ENCODE measurements around the gene KIF26A.

Gene KIF26A

DNA sequence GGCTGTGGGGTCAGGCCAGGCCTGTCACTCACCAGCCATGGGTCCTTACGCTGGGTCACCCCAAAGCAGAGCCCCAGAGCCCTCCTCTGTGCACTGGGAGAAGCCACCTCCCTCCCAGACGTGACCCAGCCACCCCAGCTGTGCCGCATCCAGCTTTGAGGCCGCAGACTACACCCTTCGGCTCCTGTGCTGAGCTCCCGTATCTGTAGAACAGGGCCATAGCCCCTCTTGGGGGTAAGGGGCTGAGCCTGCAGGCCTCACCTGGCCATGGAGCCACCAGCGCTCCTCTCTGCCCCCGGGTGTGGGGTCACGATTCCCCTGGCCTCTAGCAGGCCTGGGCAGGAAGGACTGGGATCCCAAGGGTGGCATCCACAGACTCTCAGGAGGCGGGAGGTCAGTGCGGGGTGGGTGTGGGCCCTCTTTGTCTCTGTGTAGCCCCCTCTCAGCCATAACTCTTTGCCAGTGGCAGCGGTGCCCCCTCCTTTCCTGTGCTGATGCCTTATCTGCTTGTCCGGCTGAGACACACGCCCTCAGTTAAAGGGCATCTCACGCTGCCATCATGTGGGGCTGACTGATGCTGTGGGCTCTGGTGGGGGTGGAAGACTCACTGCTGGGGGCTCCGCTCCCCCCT, 36.6 kb upstream of the KIF26A start:
- H4K20me1 ChIP-seq (ENCODE audit: insufficient read depth, low read length), result no peaks in the 10 kb centered on the region
- H3K79me2 ChIP-seq (ENCODE audit: low read length), result no peaks in the 10 kb centered on the region
- no peak overlapping the region for H3K9ac ChIP-seq (ENCODE audit: low read length)
- no peaks in the 10 kb centered on the region for H3K4me1 ChIP-seq (ENCODE audit: low read length)
- no peak overlapping the region for H3K4me2 ChIP-seq (ENCODE audit: low read length)
- H2AFZ ChIP-seq (ENCODE audit: low read depth, low read length), result no peak overlapping the region
- no peaks in the 10 kb centered on the region for H3K27me3 ChIP-seq (ENCODE audit: low read depth, low read length)
- H3K36me3 ChIP-seq (replicated peaks; ENCODE audit: low read depth, low read length), result no peaks in the 10 kb centered on the region
- H3K9me3 ChIP-seq (ENCODE audit: insufficient read depth, low read length), result no peaks in the 10 kb centered on the region
- H3K4me3 ChIP-seq (ENCODE audit: low read length), result no peak overlapping the region
- TF ChIP-seq, protein P1, sequence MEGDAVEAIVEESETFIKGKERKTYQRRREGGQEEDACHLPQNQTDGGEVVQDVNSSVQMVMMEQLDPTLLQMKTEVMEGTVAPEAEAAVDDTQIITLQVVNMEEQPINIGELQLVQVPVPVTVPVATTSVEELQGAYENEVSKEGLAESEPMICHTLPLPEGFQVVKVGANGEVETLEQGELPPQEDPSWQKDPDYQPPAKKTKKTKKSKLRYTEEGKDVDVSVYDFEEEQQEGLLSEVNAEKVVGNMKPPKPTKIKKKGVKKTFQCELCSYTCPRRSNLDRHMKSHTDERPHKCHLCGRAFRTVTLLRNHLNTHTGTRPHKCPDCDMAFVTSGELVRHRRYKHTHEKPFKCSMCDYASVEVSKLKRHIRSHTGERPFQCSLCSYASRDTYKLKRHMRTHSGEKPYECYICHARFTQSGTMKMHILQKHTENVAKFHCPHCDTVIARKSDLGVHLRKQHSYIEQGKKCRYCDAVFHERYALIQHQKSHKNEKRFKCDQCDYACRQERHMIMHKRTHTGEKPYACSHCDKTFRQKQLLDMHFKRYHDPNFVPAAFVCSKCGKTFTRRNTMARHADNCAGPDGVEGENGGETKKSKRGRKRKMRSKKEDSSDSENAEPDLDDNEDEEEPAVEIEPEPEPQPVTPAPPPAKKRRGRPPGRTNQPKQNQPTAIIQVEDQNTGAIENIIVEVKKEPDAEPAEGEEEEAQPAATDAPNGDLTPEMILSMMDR (IDR thresholded peaks at IDR 0.05; ENCODE audit: low read depth, low read length), result no peak
- no peak for TF ChIP-seq EZH2phosphoT487 (IDR thresholded peaks at IDR 0.05; ENCODE audit: low read depth)
- H3K27ac ChIP-seq (ENCODE audit: low read length), result no peak overlapping the region

DNA sequence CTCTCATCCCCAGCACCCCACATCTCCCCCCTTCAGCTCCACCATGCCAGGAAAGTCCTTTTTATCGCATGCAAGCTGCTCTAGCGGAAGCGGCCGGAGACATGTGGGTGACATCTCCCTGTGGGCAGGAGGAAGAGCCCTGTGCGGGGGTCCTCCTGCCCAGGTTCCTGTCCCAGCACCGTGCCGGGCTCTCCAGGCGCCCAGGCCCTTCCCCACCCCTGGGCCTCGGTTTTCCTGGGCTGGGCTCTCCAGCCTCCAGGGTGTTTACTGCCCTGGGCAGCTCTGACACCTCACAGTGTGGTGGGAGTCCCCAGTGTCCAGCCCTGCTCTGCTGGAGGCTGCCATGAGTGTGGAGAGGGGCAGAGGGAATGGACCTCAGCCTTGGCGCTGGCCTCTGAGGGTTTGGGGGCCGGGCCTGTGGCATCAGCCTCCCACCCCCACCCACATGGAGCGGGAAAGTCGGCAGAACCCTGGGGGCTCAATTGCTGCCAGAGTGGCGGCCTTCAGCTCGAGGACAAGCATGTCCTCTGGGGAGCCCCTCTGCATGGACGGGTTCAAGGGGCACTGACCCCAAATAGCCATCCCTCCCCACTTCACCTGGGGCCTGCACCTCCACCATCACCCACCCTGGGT, 36.0 kb upstream of the KIF26A start:
- TF ChIP-seq, protein P1 (IDR thresholded peaks at IDR 0.05; ENCODE audit: low read depth, low read length), result no peak
- no peak for TF ChIP-seq EZH2phosphoT487 (IDR thresholded peaks at IDR 0.05; ENCODE audit: low read depth)
- Histone ChIP-seq H3K4me1 (ENCODE audit: low read length) (no peaks in the 10 kb centered on the region), H4K20me1 (ENCODE audit: insufficient read depth, low read length) (no peaks in the 10 kb centered on the region), H3K79me2 (ENCODE audit: low read length) (no peaks in the 10 kb centered on the region), H3K27ac (ENCODE audit: low read length) (no peak overlapping the region), H3K4me3 (ENCODE audit: low read length) (no peak overlapping the region), H3K36me3 (replicated peaks; ENCODE audit: low read depth, low read length) (no peaks in the 10 kb centered on the region), H2AFZ (ENCODE audit: low read depth, low read length) (no peak overlapping the region), H3K9me3 (ENCODE audit: insufficient read depth, low read length) (no peaks in the 10 kb centered on the region), H3K27me3 (ENCODE audit: low read depth, low read length) (no peaks in the 10 kb centered on the region), H3K4me2 (ENCODE audit: low read length) (no peak overlapping the region), H3K9ac (ENCODE audit: low read length) (no peak overlapping the region)

DNA sequence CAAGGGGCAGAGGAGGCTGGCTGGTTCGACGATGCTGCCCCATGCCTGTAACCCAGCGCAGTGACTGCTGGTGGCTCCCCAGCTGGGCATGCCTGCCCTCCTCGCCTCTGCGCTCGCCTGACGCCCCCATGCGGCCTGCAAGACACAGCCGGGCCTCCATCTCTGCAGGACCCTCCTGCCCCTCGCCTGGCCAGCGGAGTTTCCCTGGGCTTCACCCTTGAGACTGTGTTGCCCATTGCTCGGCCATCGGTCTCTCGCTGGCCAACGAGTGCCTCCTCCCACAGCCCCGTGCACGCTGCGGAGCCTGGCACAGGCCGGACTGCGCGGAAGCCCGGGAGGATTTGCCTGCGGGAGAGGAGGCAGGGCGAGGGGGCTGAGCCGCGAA, 35.3 kb upstream of the KIF26A start:
- Histone ChIP-seq H3K27ac (ENCODE audit: low read length) (no peak overlapping the region), H3K4me3 (ENCODE audit: low read length) (no peak overlapping the region), H3K79me2 (ENCODE audit: low read length) (no peaks in the 10 kb centered on the region), H4K20me1 (ENCODE audit: insufficient read depth, low read length) (no peaks in the 10 kb centered on the region), H2AFZ (ENCODE audit: low read depth, low read length) (no peak overlapping the region), H3K36me3 (replicated peaks; ENCODE audit: low read depth, low read length) (no peaks in the 10 kb centered on the region), H3K4me2 (ENCODE audit: low read length) (no peak overlapping the region), H3K27me3 (ENCODE audit: low read depth, low read length) (no peaks in the 10 kb centered on the region), H3K9ac (ENCODE audit: low read length) (no peak overlapping the region), H3K9me3 (ENCODE audit: insufficient read depth, low read length) (no peaks in the 10 kb centered on the region), H3K4me1 (ENCODE audit: low read length) (no peaks in the 10 kb centered on the region)
- TF ChIP-seq EZH2phosphoT487 (IDR thresholded peaks at IDR 0.05; ENCODE audit: low read depth), result no peak
- TF ChIP-seq, protein P1 (IDR thresholded peaks at IDR 0.05; ENCODE audit: low read depth, low read length), result no peak

DNA sequence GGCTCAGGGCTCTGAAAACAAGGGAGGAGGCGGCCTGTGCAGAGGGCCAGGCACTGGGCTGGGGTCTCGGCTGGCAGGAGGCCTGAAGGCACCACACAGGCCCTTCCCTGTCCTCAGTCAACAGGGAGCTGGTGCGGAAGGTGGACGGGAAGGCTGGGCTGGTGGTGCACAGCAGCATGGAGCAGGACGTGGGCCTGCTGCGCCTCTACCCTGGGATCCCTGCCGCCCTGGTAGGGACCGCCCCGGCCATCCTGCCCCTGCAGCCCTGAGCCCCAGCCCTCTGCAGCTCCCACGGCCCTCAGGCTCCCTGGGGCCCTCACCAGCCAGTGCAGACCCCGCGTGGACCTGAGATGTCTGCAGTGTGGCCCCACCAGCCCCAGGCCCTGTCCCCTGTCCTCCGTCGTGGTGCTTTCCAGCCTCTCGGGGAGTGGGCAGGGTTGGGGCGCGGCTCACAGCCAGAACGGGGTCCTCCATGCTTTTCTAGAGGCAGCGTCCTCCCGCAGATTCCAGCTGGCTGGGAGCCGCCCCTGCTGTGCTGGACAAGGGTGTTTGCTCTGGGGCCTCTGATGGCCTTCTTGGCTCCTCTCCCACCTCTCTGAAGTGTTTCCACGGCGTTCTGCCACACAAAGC, 34.8 kb upstream of the KIF26A start:
- Histone ChIP-seq H2AFZ (ENCODE audit: low read depth, low read length) (no peak overlapping the region), H3K27ac (ENCODE audit: low read length) (no peak overlapping the region), H3K9ac (ENCODE audit: low read length) (no peak overlapping the region), H3K36me3 (replicated peaks; ENCODE audit: low read depth, low read length) (no peaks in the 10 kb centered on the region), H3K4me3 (ENCODE audit: low read length) (no peak overlapping the region), H3K79me2 (ENCODE audit: low read length) (no peaks in the 10 kb centered on the region), H3K27me3 (ENCODE audit: low read depth, low read length) (no peaks in the 10 kb centered on the region), H3K4me1 (ENCODE audit: low read length) (no peaks in the 10 kb centered on the region), H4K20me1 (ENCODE audit: insufficient read depth, low read length) (no peaks in the 10 kb centered on the region), H3K4me2 (ENCODE audit: low read length) (no peak overlapping the region), H3K9me3 (ENCODE audit: insufficient read depth, low read length) (no peaks in the 10 kb centered on the region)
- TF ChIP-seq, protein P1 (IDR thresholded peaks at IDR 0.05; ENCODE audit: low read depth, low read length), result no peak
- TF ChIP-seq EZH2phosphoT487 (IDR thresholded peaks at IDR 0.05; ENCODE audit: low read depth), result no peak

All from OCI-LY3 (cell line).